ENCODE measurements around the gene SDC3.

Gene SDC3

GRCh38 chr1:30846587-30846986, 62.0 kb downstream of the SDC3 start:
- H4K20me1 ChIP-seq (ENCODE audit: insufficient read depth, low read length): no peaks in the 10 kb centered on the region
- H3K27me3 ChIP-seq (ENCODE audit: insufficient read depth, low read length, poor library complexity): peaks cover 20% of the 10 kb centered on the region
- no peak overlapping the region for H2AFZ ChIP-seq (ENCODE audit: low read depth, low read length)
- DNase-seq (no peak), ATAC-seq (ENCODE audit: insufficient read depth, low read depth) (no peak)
- H3K27ac ChIP-seq (ENCODE audit: low read length): no peak overlapping the region
- no peaks in the 10 kb centered on the region for H3K4me1 ChIP-seq (ENCODE audit: insufficient read depth, low read length)
- no peak overlapping the region for H3K4me2 ChIP-seq (ENCODE audit: insufficient read depth, low read length)
- H3K9me3 ChIP-seq (ENCODE audit: insufficient read depth, low read length, severe bottlenecking): no peaks in the 10 kb centered on the region
- no peaks in the 10 kb centered on the region for H3K36me3 ChIP-seq (ENCODE audit: insufficient read depth, low read length)
- H3K9ac ChIP-seq (ENCODE audit: low read depth, low read length): no peak overlapping the region
- TF ChIP-seq CTCF (IDR thresholded peaks at IDR 0.05; ENCODE audit: borderline replicate concordance, extremely low read depth, low read length, poor library complexity, severe bottlenecking): no peak
- no peak for TF ChIP-seq EZH2 (IDR thresholded peaks at IDR 0.05; ENCODE audit: borderline replicate concordance, low read depth, low read length, severe bottlenecking)
- no peak overlapping the region for H3K4me3 ChIP-seq (ENCODE audit: low read depth in 1 of 2, low read length in 2 of 2)
- H3K79me2 ChIP-seq (ENCODE audit: insufficient read depth, low read length): no peaks in the 10 kb centered on the region

DNA sequence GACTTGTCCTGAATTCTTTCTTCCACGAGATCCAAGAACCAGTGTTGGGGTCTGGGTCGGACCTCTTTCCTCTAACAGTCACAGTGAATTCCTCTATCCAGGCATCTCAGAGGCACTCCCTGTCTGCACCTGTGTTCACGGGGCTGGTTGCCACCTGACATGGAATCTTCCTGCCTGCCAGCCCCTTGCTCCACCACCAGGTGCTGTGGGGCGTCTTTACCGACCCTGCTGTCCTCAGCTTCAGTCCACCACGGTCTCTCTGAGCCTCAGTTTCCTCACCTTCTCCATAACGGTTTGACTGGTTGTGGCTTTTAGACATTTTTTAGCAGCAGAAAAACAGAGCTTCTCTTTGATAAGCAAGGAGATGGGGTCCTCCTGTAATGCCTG, 62.7 kb downstream of the SDC3 start:
- H2AFZ ChIP-seq (ENCODE audit: low read depth, low read length): no peak overlapping the region
- H3K79me2 ChIP-seq (ENCODE audit: insufficient read depth, low read length): no peaks in the 10 kb centered on the region
- TF ChIP-seq EZH2 (IDR thresholded peaks at IDR 0.05; ENCODE audit: borderline replicate concordance, low read depth, low read length, severe bottlenecking) (no peak), CTCF (IDR thresholded peaks at IDR 0.05; ENCODE audit: borderline replicate concordance, extremely low read depth, low read length, poor library complexity, severe bottlenecking) (no peak)
- no peaks in the 10 kb centered on the region for H3K9me3 ChIP-seq (ENCODE audit: insufficient read depth, low read length, severe bottlenecking)
- H3K4me1 ChIP-seq (ENCODE audit: insufficient read depth, low read length): no peaks in the 10 kb centered on the region
- H3K27ac ChIP-seq (ENCODE audit: low read length): no peak overlapping the region
- H3K27me3 ChIP-seq (ENCODE audit: insufficient read depth, low read length, poor library complexity): peaks cover 20% of the 10 kb centered on the region
- H3K36me3 ChIP-seq (ENCODE audit: insufficient read depth, low read length): no peaks in the 10 kb centered on the region
- no peak for ATAC-seq (ENCODE audit: insufficient read depth, low read depth)
- no peak overlapping the region for H3K9ac ChIP-seq (ENCODE audit: low read depth, low read length)
- no peak for DNase-seq
- 0 out of 2 replicates have a peak, but pooled peaks cover 4% of the 10 kb centered on the region for H4K20me1 ChIP-seq (ENCODE audit: insufficient read depth, low read length)
- H3K4me2 ChIP-seq (ENCODE audit: insufficient read depth, low read length): no peak overlapping the region
- no peak overlapping the region for H3K4me3 ChIP-seq (ENCODE audit: low read depth in 1 of 2, low read length in 2 of 2)

GRCh38 chr1:30845237-30845903, 63.2 kb downstream of the SDC3 start:
- Histone ChIP-seq H4K20me1 (ENCODE audit: insufficient read depth, low read length) (0 out of 2 replicates have a peak, but pooled peaks cover 4% of the 10 kb centered on the region), H2AFZ (ENCODE audit: low read depth, low read length) (no peak overlapping the region), H3K79me2 (ENCODE audit: insufficient read depth, low read length) (no peaks in the 10 kb centered on the region), H3K4me1 (ENCODE audit: insufficient read depth, low read length) (no peaks in the 10 kb centered on the region), H3K4me2 (ENCODE audit: insufficient read depth, low read length) (no peak overlapping the region), H3K27ac (ENCODE audit: low read length) (no peak overlapping the region), H3K27me3 (ENCODE audit: insufficient read depth, low read length, poor library complexity) (peaks cover 20% of the 10 kb centered on the region), H3K9ac (ENCODE audit: low read depth, low read length) (no peak overlapping the region), H3K36me3 (ENCODE audit: insufficient read depth, low read length) (no peaks in the 10 kb centered on the region), H3K9me3 (ENCODE audit: insufficient read depth, low read length, severe bottlenecking) (no peaks in the 10 kb centered on the region), H3K4me3 (ENCODE audit: low read depth in 1 of 2, low read length in 2 of 2) (no peak overlapping the region)
- ATAC-seq (ENCODE audit: insufficient read depth, low read depth) (no peak), DNase-seq (no peak)
- TF ChIP-seq CTCF (IDR thresholded peaks at IDR 0.05; ENCODE audit: borderline replicate concordance, extremely low read depth, low read length, poor library complexity, severe bottlenecking): no peak
- TF ChIP-seq EZH2 (IDR thresholded peaks at IDR 0.05; ENCODE audit: borderline replicate concordance, low read depth, low read length, severe bottlenecking): no peak
